Measurements from ENCODE around the gene ZNRF2.

Gene ZNRF2

GRCh38 chr7:30348083-30348560 is 63.7 kb downstream of the ZNRF2 start:
- peaks cover 0 to 15% of the 10 kb centered on the region in 2 donors for H3K4me1 ChIP-seq (ENCODE audit: control insufficient read depth in 1 of 2, insufficient read depth in 2 of 2, low read length in 2 of 2)
- H3K27ac ChIP-seq (ENCODE audit: low read length): peak overlapping the region; percentile 56
- H3K4me3 ChIP-seq (ENCODE audit: low read depth in 1 of 2, low read length in 2 of 2): no peak overlapping the region
- no peaks in the 10 kb centered on the region for H3K9me3 ChIP-seq (ENCODE audit: control insufficient read depth in 1 of 2, low read length in 2 of 2)
- no peaks in the 10 kb centered on the region for H3K27me3 ChIP-seq (ENCODE audit: low read depth, low read length)
- no peaks in the 10 kb centered on the region for H3K36me3 ChIP-seq (ENCODE audit: control insufficient read depth in 1 of 2, insufficient read depth in 2 of 2, low read length in 2 of 2)

GRCh38 chr7:30349170-30349569 is 64.8 kb downstream of the ZNRF2 start:
- no peaks in the 10 kb centered on the region for H3K27me3 ChIP-seq (ENCODE audit: low read depth, low read length)
- H3K27ac ChIP-seq (ENCODE audit: low read length): no peak overlapping the region
- H3K4me3 ChIP-seq (ENCODE audit: low read depth in 1 of 2, low read length in 2 of 2): no peak overlapping the region
- no peaks in the 10 kb centered on the region for H3K9me3 ChIP-seq (ENCODE audit: control insufficient read depth in 1 of 2, low read length in 2 of 2)
- peaks cover 0 to 15% of the 10 kb centered on the region in 2 donors for H3K4me1 ChIP-seq (ENCODE audit: control insufficient read depth in 1 of 2, insufficient read depth in 2 of 2, low read length in 2 of 2)
- H3K36me3 ChIP-seq (ENCODE audit: control insufficient read depth in 1 of 2, insufficient read depth in 2 of 2, low read length in 2 of 2): no peaks in the 10 kb centered on the region

GRCh38 chr7:30349816-30350215 is 65.4 kb downstream of the ZNRF2 start:
- Histone ChIP-seq H3K27ac (ENCODE audit: low read length) (no peak overlapping the region), H3K36me3 (ENCODE audit: control insufficient read depth in 1 of 2, insufficient read depth in 2 of 2, low read length in 2 of 2) (no peaks in the 10 kb centered on the region), H3K4me1 (ENCODE audit: control insufficient read depth in 1 of 2, insufficient read depth in 2 of 2, low read length in 2 of 2) (peaks cover 0 to 15% of the 10 kb centered on the region in 2 donors), H3K9me3 (ENCODE audit: control insufficient read depth in 1 of 2, low read length in 2 of 2) (no peaks in the 10 kb centered on the region), H3K27me3 (ENCODE audit: low read depth, low read length) (no peaks in the 10 kb centered on the region), H3K4me3 (ENCODE audit: low read depth in 1 of 2, low read length in 2 of 2) (no peak overlapping the region)

- Histone ChIP-seq H3K27me3 (ENCODE audit: low read depth, low read length) (no peaks in the 10 kb centered on the region), H3K4me1 (ENCODE audit: control insufficient read depth in 1 of 2, insufficient read depth in 2 of 2, low read length in 2 of 2) (peaks cover 0 to 15% of the 10 kb centered on the region in 2 donors), H3K36me3 (ENCODE audit: control insufficient read depth in 1 of 2, insufficient read depth in 2 of 2, low read length in 2 of 2) (no peaks in the 10 kb centered on the region), H3K4me3 (ENCODE audit: low read depth in 1 of 2, low read length in 2 of 2) (no peak overlapping the region), H3K9me3 (ENCODE audit: control insufficient read depth in 1 of 2, low read length in 2 of 2) (no peaks in the 10 kb centered on the region), H3K27ac (ENCODE audit: low read length) (no peak overlapping the region)
Observed at GRCh38 chr7:30351286-30351685, 66.9 kb downstream of the ZNRF2 start.

GRCh38 chr7:30351724-30352123 is 67.3 kb downstream of the ZNRF2 start:
- H3K4me1 ChIP-seq (ENCODE audit: control insufficient read depth in 1 of 2, insufficient read depth in 2 of 2, low read length in 2 of 2): peaks cover 0 to 15% of the 10 kb centered on the region in 2 donors
- no peak overlapping the region for H3K27ac ChIP-seq (ENCODE audit: low read length)
- H3K4me3 ChIP-seq (ENCODE audit: low read depth in 1 of 2, low read length in 2 of 2): no peak overlapping the region
- H3K27me3 ChIP-seq (ENCODE audit: low read depth, low read length): no peaks in the 10 kb centered on the region
- H3K36me3 ChIP-seq (ENCODE audit: control insufficient read depth in 1 of 2, insufficient read depth in 2 of 2, low read length in 2 of 2): no peaks in the 10 kb centered on the region
- no peaks in the 10 kb centered on the region for H3K9me3 ChIP-seq (ENCODE audit: control insufficient read depth in 1 of 2, low read length in 2 of 2)

GRCh38 chr7:30352169-30352568 is 67.8 kb downstream of the ZNRF2 start:
- Histone ChIP-seq H3K27me3 (ENCODE audit: low read depth, low read length) (no peaks in the 10 kb centered on the region), H3K4me3 (ENCODE audit: low read depth in 1 of 2, low read length in 2 of 2) (no peak overlapping the region), H3K4me1 (ENCODE audit: control insufficient read depth in 1 of 2, insufficient read depth in 2 of 2, low read length in 2 of 2) (peaks cover 0 to 15% of the 10 kb centered on the region in 2 donors), H3K9me3 (ENCODE audit: control insufficient read depth in 1 of 2, low read length in 2 of 2) (no peaks in the 10 kb centered on the region), H3K36me3 (ENCODE audit: control insufficient read depth in 1 of 2, insufficient read depth in 2 of 2, low read length in 2 of 2) (no peaks in the 10 kb centered on the region), H3K27ac (ENCODE audit: low read length) (no peak overlapping the region)

- Histone ChIP-seq H3K4me3 (ENCODE audit: low read depth in 1 of 2, low read length in 2 of 2) (no peak overlapping the region), H3K36me3 (ENCODE audit: control insufficient read depth in 1 of 2, insufficient read depth in 2 of 2, low read length in 2 of 2) (no peaks in the 10 kb centered on the region), H3K9me3 (ENCODE audit: control insufficient read depth in 1 of 2, low read length in 2 of 2) (no peaks in the 10 kb centered on the region), H3K27me3 (ENCODE audit: low read depth, low read length) (no peaks in the 10 kb centered on the region), H3K27ac (ENCODE audit: low read length) (no peak overlapping the region), H3K4me1 (ENCODE audit: control insufficient read depth in 1 of 2, insufficient read depth in 2 of 2, low read length in 2 of 2) (peaks cover 0 to 11% of the 10 kb centered on the region in 2 donors)
Observed at GRCh38 chr7:30353532-30353931, 69.1 kb downstream of the ZNRF2 start.

- no peaks in the 10 kb centered on the region for H3K27me3 ChIP-seq (ENCODE audit: low read depth, low read length)
- H3K9me3 ChIP-seq (ENCODE audit: control insufficient read depth in 1 of 2, low read length in 2 of 2): no peaks in the 10 kb centered on the region
- H3K4me1 ChIP-seq (ENCODE audit: control insufficient read depth in 1 of 2, insufficient read depth in 2 of 2, low read length in 2 of 2): peaks cover 0 to 6% of the 10 kb centered on the region in 2 donors
- H3K36me3 ChIP-seq (ENCODE audit: control insufficient read depth in 1 of 2, insufficient read depth in 2 of 2, low read length in 2 of 2): no peaks in the 10 kb centered on the region
- H3K27ac ChIP-seq (ENCODE audit: low read length): no peak overlapping the region
- H3K4me3 ChIP-seq (ENCODE audit: low read depth in 1 of 2, low read length in 2 of 2): no peak overlapping the region
Observed at GRCh38 chr7:30353932-30354607, 69.7 kb downstream of the ZNRF2 start.

GRCh38 chr7:30354791-30355190 is 70.4 kb downstream of the ZNRF2 start:
- H3K36me3 ChIP-seq (ENCODE audit: control insufficient read depth in 1 of 2, insufficient read depth in 2 of 2, low read length in 2 of 2): no peaks in the 10 kb centered on the region
- H3K27me3 ChIP-seq (ENCODE audit: low read depth, low read length): no peaks in the 10 kb centered on the region
- H3K27ac ChIP-seq (ENCODE audit: low read length): no peak overlapping the region
- H3K9me3 ChIP-seq (ENCODE audit: control insufficient read depth in 1 of 2, low read length in 2 of 2): no peaks in the 10 kb centered on the region
- H3K4me1 ChIP-seq (ENCODE audit: control insufficient read depth in 1 of 2, insufficient read depth in 2 of 2, low read length in 2 of 2): peaks cover 0 to 4% of the 10 kb centered on the region in 2 donors
- H3K4me3 ChIP-seq (ENCODE audit: low read depth in 1 of 2, low read length in 2 of 2): no peak overlapping the region

- no peak overlapping the region for H3K27ac ChIP-seq (ENCODE audit: low read length)
- no peaks in the 10 kb centered on the region for H3K4me1 ChIP-seq (ENCODE audit: control insufficient read depth in 1 of 2, insufficient read depth in 2 of 2, low read length in 2 of 2)
- no peaks in the 10 kb centered on the region for H3K27me3 ChIP-seq (ENCODE audit: low read depth, low read length)
- H3K4me3 ChIP-seq (ENCODE audit: low read depth in 1 of 2, low read length in 2 of 2): no peak overlapping the region
- H3K9me3 ChIP-seq (ENCODE audit: control insufficient read depth in 1 of 2, low read length in 2 of 2): no peaks in the 10 kb centered on the region
- H3K36me3 ChIP-seq (ENCODE audit: control insufficient read depth in 1 of 2, insufficient read depth in 2 of 2, low read length in 2 of 2): no peaks in the 10 kb centered on the region
Observed at GRCh38 chr7:30359957-30360356, 75.6 kb downstream of the ZNRF2 start.

GRCh38 chr7:30363778-30364563 is 79.6 kb downstream of the ZNRF2 start:
- no peaks in the 10 kb centered on the region for H3K36me3 ChIP-seq (ENCODE audit: control insufficient read depth in 1 of 2, insufficient read depth in 2 of 2, low read length in 2 of 2)
- H3K9me3 ChIP-seq (ENCODE audit: control insufficient read depth in 1 of 2, low read length in 2 of 2): no peaks in the 10 kb centered on the region
- H3K4me1 ChIP-seq (ENCODE audit: control insufficient read depth in 1 of 2, insufficient read depth in 2 of 2, low read length in 2 of 2): no peaks in the 10 kb centered on the region
- no peak overlapping the region for H3K27ac ChIP-seq (ENCODE audit: low read length)
- H3K4me3 ChIP-seq (ENCODE audit: low read depth in 1 of 2, low read length in 2 of 2): no peak overlapping the region
- no peaks in the 10 kb centered on the region for H3K27me3 ChIP-seq (ENCODE audit: low read depth, low read length)

Data from muscle layer of duodenum (tissue), 2 donors.